GM19372 (cell line): ENCODE data around the gene SELPLG.
"Not testable (repeated sequence)": the region's sequence is repeated elsewhere in the genome, so short reads cannot be mapped to it uniquely, and the experiment has no call there.

Experiments used
- ATAC-seq: cut with Tn5 transposase; IDR thresholded peaks from one replicate; pipeline ENCODE4 v1.9.1; 2021; ENCODE audit warnings: mild to moderate bottlenecking, low read depth, moderate library complexity; ENCODE audit not compliant: unreplicated experiment

SELPLG gene

GRCh38 chr12:108640802-108641445 is 7.2 kb upstream of the SELPLG start:
- ATAC-seq, result no peak

- no peak for ATAC-seq
Observed at GRCh38 chr12:108638997-108639822, 5.5 kb upstream of the SELPLG start.

- ATAC-seq, result no peak
Observed at GRCh38 chr12:108638141-108638827, 4.6 kb upstream of the SELPLG start.

GRCh38 chr12:108637222-108637971 is 3.7 kb upstream of the SELPLG start:
- ATAC-seq, result no peak

- no peak for ATAC-seq
Observed at GRCh38 chr12:108635997-108636808, 2.5 kb upstream of the SELPLG start.

GRCh38 chr12:108635201-108635996 is 1.7 kb upstream of the SELPLG start:
- ATAC-seq, result peak; percentile 48

GRCh38 chr12:108634341-108634751 is 652 bp upstream of the SELPLG start:
- ATAC-seq, result no peak

GRCh38 chr12:108633081-108633533 is 587 bp downstream of the SELPLG start:
- ATAC-seq, result no peak

GRCh38 chr12:108631261-108631660 is 2.4 kb downstream of the SELPLG start:
- not testable (repeated sequence) for ATAC-seq

GRCh38 chr12:108630481-108631207 is 3.0 kb downstream of the SELPLG start:
- no peak for ATAC-seq

GRCh38 chr12:108629824-108630476 is 3.7 kb downstream of the SELPLG start:
- ATAC-seq, result no peak

- no peak for ATAC-seq
Observed at GRCh38 chr12:108629151-108629550, 4.5 kb downstream of the SELPLG start.

- ATAC-seq, result no peak
Observed at GRCh38 chr12:108627134-108627920, 6.4 kb downstream of the SELPLG start.

GRCh38 chr12:108625228-108625627 is 8.5 kb downstream of the SELPLG start:
- no peak for ATAC-seq

GRCh38 chr12:108623577-108623976 is 10.1 kb downstream of the SELPLG start:
- ATAC-seq, result no peak

- no peak for ATAC-seq
Observed at GRCh38 chr12:108622921-108623514, 10.7 kb downstream of the SELPLG start.

- ATAC-seq, result no peak
Observed at GRCh38 chr12:108622421-108622820, 11.3 kb downstream of the SELPLG start.
